ENCODE measurements around the gene KLHDC8B. TPM values are rescaled to one million over a fixed set of nuclear protein-coding genes. Genes with fewer than 3 reads are reported as not detected.

The KLHDC8B gene
- polyA plus RNA-seq, 1 experiment: 21.2 TPM

DNA sequence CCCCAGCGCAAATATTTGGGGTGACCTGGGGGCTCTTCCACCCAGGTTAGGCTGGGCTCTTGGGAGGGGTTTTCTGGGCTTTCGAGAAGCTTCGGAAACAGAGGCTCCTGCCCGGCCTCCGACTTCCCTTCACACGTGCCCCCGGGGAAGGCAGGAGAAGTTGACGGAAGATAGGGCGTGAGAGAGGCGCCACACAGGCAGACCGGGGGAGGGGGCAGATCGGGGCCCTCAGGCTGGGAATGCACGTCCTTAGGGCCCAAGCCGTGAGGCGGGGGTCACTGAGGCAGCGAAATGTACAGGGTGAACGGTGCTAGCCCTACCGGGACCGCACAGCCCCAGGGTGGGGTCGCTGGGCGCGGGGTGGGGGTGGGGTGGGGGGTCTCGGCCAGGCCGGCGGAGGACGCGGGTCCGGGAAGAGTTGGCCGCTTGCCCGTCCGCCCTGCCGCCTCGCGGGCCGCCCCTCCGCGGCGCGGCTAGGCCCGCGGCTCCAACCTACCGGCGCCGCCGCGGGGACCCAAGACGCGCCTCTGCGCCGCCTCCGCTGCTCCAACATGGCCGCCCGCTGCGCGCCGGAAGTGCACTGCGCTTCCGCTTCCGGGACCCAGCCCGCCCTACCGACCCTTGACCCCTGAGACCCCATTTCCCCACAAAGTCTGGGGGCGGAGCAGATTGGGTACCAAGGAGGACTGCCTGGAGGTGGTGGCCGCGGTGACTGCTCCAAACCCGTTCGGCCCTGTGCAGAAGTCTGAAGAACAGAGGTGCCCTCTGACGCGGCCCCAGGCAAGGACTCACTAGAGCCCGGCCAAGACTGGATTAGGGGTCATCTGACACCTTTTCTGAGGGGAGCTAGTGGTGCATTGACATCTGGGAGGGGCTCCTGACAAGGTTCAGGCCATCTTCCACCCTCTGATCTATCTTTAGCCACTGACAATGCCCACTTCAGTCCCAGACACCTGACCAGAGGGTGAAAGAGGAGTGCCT, 5.3 kb upstream of the KLHDC8B start, which contains the start of gene CCDC71:
CCDC71 (minus strand) TSS at position 561 of the 981 bp plus-strand sequence. CDS start 2,123 bp downstream, outside the sequence.
- DNase-seq (ENCODE audit: low read depth, low spot score): peak; percentile 7
- POLR2A ChIA-PET: interaction anchor here (0.6 to 0.7 kb wide), 2 partner anchors 12 to 309 kb away, joined by 3 to 4 read pairs; no protein-coding TSS in a partner anchor
- H3K9me3 ChIP-seq (ENCODE audit: control insufficient read depth, insufficient read depth, low read length): no peaks in the 10 kb centered on the region; the same call in 1 of the 2 replicates
- TF ChIP-seq, protein P1, sequence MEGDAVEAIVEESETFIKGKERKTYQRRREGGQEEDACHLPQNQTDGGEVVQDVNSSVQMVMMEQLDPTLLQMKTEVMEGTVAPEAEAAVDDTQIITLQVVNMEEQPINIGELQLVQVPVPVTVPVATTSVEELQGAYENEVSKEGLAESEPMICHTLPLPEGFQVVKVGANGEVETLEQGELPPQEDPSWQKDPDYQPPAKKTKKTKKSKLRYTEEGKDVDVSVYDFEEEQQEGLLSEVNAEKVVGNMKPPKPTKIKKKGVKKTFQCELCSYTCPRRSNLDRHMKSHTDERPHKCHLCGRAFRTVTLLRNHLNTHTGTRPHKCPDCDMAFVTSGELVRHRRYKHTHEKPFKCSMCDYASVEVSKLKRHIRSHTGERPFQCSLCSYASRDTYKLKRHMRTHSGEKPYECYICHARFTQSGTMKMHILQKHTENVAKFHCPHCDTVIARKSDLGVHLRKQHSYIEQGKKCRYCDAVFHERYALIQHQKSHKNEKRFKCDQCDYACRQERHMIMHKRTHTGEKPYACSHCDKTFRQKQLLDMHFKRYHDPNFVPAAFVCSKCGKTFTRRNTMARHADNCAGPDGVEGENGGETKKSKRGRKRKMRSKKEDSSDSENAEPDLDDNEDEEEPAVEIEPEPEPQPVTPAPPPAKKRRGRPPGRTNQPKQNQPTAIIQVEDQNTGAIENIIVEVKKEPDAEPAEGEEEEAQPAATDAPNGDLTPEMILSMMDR (IDR thresholded peaks at IDR 0.05; ENCODE audit: low read depth, low read length): no peak
- peak within 1 kb of the TSS; percentile 94 for H3K4me3 ChIP-seq (ENCODE audit: low read depth, low read length)
- no peaks in the 10 kb centered on the region for H3K27me3 ChIP-seq (ENCODE audit: control insufficient read depth, insufficient read depth, low read length)
- H3K27ac ChIP-seq (ENCODE audit: low read depth, low read length): peak within 1 kb of the TSS; percentile 39
- CTCF ChIA-PET: interaction anchor here (1.2 kb wide), 1 partner anchor 284 kb away, joined by 4 read pairs; no protein-coding TSS in a partner anchor

DNA sequence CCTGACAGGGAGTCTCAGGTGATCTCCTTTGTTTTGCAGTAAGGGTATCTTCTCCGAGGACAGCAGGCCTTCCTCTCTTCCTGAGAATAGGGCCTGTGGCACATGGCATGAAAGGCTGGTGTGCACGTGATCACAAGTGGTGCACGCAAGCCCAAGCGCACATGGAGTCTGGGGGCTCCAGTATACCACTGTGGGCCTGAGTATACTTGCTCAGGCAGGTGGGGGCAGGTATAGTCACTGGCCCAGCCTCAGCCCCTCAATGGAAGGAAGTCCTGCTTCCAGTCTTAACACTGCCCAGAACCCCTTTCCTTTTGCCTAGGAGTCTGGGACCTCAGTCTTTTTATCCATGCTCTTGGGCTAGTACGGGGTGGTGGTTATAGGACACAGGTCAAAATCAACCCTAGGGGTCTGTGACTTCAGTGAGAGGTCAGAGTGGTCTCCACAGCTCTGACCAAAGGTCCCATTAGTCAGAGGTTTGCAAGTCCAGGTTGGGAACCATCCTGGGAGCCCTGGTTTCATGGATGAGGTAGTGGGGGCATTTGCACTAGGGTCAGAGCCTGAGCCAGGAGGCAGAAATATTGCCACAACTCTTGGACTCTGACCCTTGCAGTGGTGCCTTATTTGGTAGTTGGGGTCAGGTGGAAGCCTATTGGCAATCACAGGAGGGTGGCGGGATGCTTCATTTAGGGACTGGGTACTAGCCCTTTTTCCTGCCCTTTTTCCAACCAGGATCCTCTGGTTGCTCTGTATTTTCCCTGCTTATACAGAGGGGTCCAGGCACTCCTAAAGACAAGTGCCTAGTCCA, 4.4 kb upstream of the KLHDC8B start:
- Histone ChIP-seq H3K27me3 (ENCODE audit: control insufficient read depth, insufficient read depth, low read length) (no peaks in the 10 kb centered on the region), H3K9me3 (ENCODE audit: control insufficient read depth, insufficient read depth, low read length) (no peaks in the 10 kb centered on the region; the same call in 1 of the 2 replicates), H3K4me3 (ENCODE audit: low read depth, low read length) (no peak overlapping the region), H3K27ac (ENCODE audit: low read depth, low read length) (no peak overlapping the region)
- POLR2A ChIA-PET: interaction anchor here (0.6 kb wide), 1 partner anchor 308 kb away, joined by 4 read pairs; no protein-coding TSS in a partner anchor
- DNase-seq (ENCODE audit: low read depth, low spot score): no peak
- TF ChIP-seq, protein P1 (IDR thresholded peaks at IDR 0.05; ENCODE audit: low read depth, low read length): no peak
- CTCF ChIA-PET: no interaction called here

DNA sequence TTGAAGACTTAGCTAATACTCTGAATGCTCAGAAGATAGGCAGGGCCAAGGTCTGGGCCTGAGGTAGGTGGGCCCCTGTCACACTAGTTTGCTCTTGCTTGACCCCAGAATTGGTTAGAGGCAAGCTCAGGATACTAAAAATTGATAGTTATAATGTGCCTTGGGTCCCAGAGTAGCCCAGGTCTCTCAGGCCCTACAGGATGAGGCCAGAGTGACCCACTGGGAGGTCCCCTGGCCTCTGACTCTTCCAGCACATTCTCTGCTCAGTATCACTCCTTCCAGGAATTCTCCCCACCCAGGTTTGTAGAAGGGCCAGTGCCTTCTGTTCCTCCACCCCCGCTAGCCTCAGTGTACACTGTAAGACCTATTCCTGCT, 667 bp upstream of the KLHDC8B start:
- Histone ChIP-seq H3K27me3 (ENCODE audit: control insufficient read depth, insufficient read depth, low read length) (no peaks in the 10 kb centered on the region), H3K27ac (ENCODE audit: low read depth, low read length) (peak overlapping the region; percentile 70), H3K9me3 (ENCODE audit: control insufficient read depth, insufficient read depth, low read length) (no peaks in the 10 kb centered on the region; the same call in 1 of the 2 replicates), H3K4me3 (ENCODE audit: low read depth, low read length) (peak overlapping the region; percentile 83)
- TF ChIP-seq, protein P1 (IDR thresholded peaks at IDR 0.05; ENCODE audit: low read depth, low read length): no peak
- DNase-seq (ENCODE audit: low read depth, low spot score): no peak
- CTCF ChIA-PET: interaction anchor here (0.5 to 2.7 kb wide), 24 partner anchors 9 to 279 kb away, joined by 3 to 26 read pairs (median 4); partner anchors contain the start of genes QRICH1 and TCTA
- POLR2A ChIA-PET: interaction anchor here (0.6 to 1.9 kb wide), 12 partner anchors 15 to 508 kb away, joined by 3 to 14 read pairs (median 4); partner anchors contain the start of genes C3orf62, CELSR3, NICN1 and QRICH1

DNA sequence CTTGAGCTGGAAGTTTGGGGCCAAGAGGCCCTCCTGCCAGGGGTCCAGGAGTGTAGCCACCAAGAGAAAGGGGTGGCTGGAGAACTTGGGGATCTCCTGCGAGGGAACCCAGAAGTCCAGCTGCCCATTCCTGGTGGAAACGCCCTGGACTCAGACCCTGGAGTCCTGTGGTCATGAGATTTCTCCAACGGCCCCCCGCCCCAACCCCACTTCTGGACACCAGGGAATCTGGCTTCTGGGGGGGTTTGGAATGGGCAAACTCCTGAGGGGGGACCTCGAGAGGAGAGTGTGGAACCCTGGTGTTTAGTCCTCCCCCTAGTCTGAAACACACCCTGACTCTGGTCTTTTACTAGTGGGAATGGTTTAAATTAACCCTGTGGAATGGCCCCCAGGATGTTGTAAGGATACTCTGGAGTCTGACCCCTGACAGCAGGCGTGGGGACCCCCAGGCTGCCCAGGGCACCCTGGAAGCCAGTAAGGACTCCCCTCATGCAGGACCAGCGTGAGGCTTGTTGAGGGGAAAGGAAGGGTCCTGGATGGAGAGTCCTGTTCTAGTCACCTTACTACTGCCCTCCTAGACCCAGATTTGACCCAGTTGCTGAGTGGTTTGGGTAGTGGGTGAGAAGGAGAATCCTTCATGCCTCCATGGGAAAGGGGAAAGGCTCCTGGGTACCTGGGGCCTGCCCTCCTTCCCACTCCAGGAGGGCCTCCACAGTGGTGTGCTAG, 540 bp downstream of the KLHDC8B start:
- H3K27ac ChIP-seq (ENCODE audit: low read depth, low read length): peak overlapping the region; percentile 21
- ChIA-PET CTCF (interaction anchor here (0.6 to 2.7 kb wide), 5 partner anchors 8 to 305 kb away, joined by 4 to 26 read pairs (median 18); no protein-coding TSS in a partner anchor), POLR2A (interaction anchor here (1.5 to 1.9 kb wide), 2 partner anchors 78 to 240 kb away, joined by 5 to 14 read pairs; partner anchors contain the start of genes QRICH1, RHOA and TCTA)
- no peak for DNase-seq (ENCODE audit: low read depth, low spot score)
- peak overlapping the region; percentile 83 for H3K4me3 ChIP-seq (ENCODE audit: low read depth, low read length)
- no peaks in the 10 kb centered on the region for H3K9me3 ChIP-seq (ENCODE audit: control insufficient read depth, insufficient read depth, low read length)
- H3K27me3 ChIP-seq (ENCODE audit: control insufficient read depth, insufficient read depth, low read length): no peaks in the 10 kb centered on the region
- TF ChIP-seq, protein P1 (IDR thresholded peaks at IDR 0.05; ENCODE audit: low read depth, low read length): no peak

Measured in AG04450 (cell line).